Measurements from ENCODE around the gene LRRC74A. TPM values are rescaled to one million over a fixed set of nuclear protein-coding genes. Genes with fewer than 3 reads are reported as not detected.

The LRRC74A gene
- total RNA-seq, 2 donors from 2014 or later, result not detected

GRCh38 chr14:76812422-76813383 lies 13.5 kb upstream of the LRRC74A start, which contains the start of gene ANGEL1:
TSS of gene ANGEL1 (minus strand) at chr14:76812882. CDS start at chr14:76812827, 55 bp downstream.
- peaks cover 0 to 10% of the 10 kb centered on the region in 2 donors for H3K36me3 Mint-ChIP-seq (ENCODE audit: insufficient read depth in 2 of 2)
- peak within 1 kb of the TSS; percentile 94 to 95 for H3K4me3 Mint-ChIP-seq
- ATAC-seq (replicated peaks in 1 of 2) (peak; percentile 94 to 96), DNase-seq (peak; percentile 97 to 98)
- H3K27ac Mint-ChIP-seq, result peak within 1 kb of the TSS; percentile 61
- H3K4me1 Mint-ChIP-seq (ENCODE audit: low read depth), result peaks cover 40% of the 10 kb centered on the region
- no peaks in the 10 kb centered on the region for H3K27me3 Mint-ChIP-seq (ENCODE audit: low read depth)
- H3K9me3 Mint-ChIP-seq, result no peaks in the 10 kb centered on the region

- DNase-seq (no peak), ATAC-seq (replicated peaks in 1 of 2) (no peak)
- H3K27ac Mint-ChIP-seq, result no peak overlapping the region
- H3K4me1 Mint-ChIP-seq (ENCODE audit: low read depth), result peaks cover 21% of the 10 kb centered on the region
- H3K4me3 Mint-ChIP-seq, result no peak overlapping the region
- peaks cover 0 to 1% of the 10 kb centered on the region in 2 donors for H3K36me3 Mint-ChIP-seq (ENCODE audit: insufficient read depth in 2 of 2)
- H3K27me3 Mint-ChIP-seq (ENCODE audit: low read depth), result peaks cover 7% of the 10 kb centered on the region
- no peaks in the 10 kb centered on the region for H3K9me3 Mint-ChIP-seq
Measured at GRCh38 chr14:76814726-76815645, 11.2 kb upstream of the LRRC74A start.

- Mint-ChIP-seq H3K27ac (no peak overlapping the region), H3K4me1 (ENCODE audit: low read depth) (no peaks in the 10 kb centered on the region), H3K4me3 (no peak overlapping the region), H3K36me3 (ENCODE audit: insufficient read depth in 2 of 2) (no peaks in the 10 kb centered on the region), H3K27me3 (ENCODE audit: low read depth) (peaks cover 13% of the 10 kb centered on the region), H3K9me3 (no peaks in the 10 kb centered on the region)
- DNase-seq, result no peak
- no peak for ATAC-seq (replicated peaks in 1 of 2)
Measured at GRCh38 chr14:76820700-76821099, 5.5 kb upstream of the LRRC74A start.

- H3K4me1 Mint-ChIP-seq (ENCODE audit: low read depth), result no peaks in the 10 kb centered on the region
- ATAC-seq (replicated peaks in 1 of 2), result no peak
- H3K36me3 Mint-ChIP-seq (ENCODE audit: insufficient read depth in 2 of 2), result no peaks in the 10 kb centered on the region
- no peak overlapping the region for H3K4me3 Mint-ChIP-seq
- no peak for DNase-seq
- no peaks in the 10 kb centered on the region for H3K27me3 Mint-ChIP-seq (ENCODE audit: low read depth)
- no peak overlapping the region for H3K27ac Mint-ChIP-seq
- H3K9me3 Mint-ChIP-seq, result no peaks in the 10 kb centered on the region
Measured at GRCh38 chr14:76827696-76828296, 1.6 kb downstream of the LRRC74A start.

- Mint-ChIP-seq H3K4me1 (ENCODE audit: low read depth) (no peaks in the 10 kb centered on the region), H3K36me3 (ENCODE audit: insufficient read depth in 2 of 2) (no peaks in the 10 kb centered on the region), H3K27ac (no peak overlapping the region), H3K4me3 (no peak overlapping the region), H3K9me3 (no peaks in the 10 kb centered on the region), H3K27me3 (ENCODE audit: low read depth) (no peaks in the 10 kb centered on the region)
- no peak for ATAC-seq (replicated peaks in 1 of 2)
- DNase-seq, result no peak
Measured at GRCh38 chr14:76828339-76829012, 2.3 kb downstream of the LRRC74A start.

GRCh38 chr14:76829013-76829365 lies 2.8 kb downstream of the LRRC74A start:
- no peaks in the 10 kb centered on the region for H3K27me3 Mint-ChIP-seq (ENCODE audit: low read depth)
- no peaks in the 10 kb centered on the region for H3K9me3 Mint-ChIP-seq
- no peaks in the 10 kb centered on the region for H3K36me3 Mint-ChIP-seq (ENCODE audit: insufficient read depth in 2 of 2)
- no peak for DNase-seq
- no peaks in the 10 kb centered on the region for H3K4me1 Mint-ChIP-seq (ENCODE audit: low read depth)
- ATAC-seq (replicated peaks in 1 of 2), result no peak
- H3K27ac Mint-ChIP-seq, result no peak overlapping the region
- H3K4me3 Mint-ChIP-seq, result no peak overlapping the region

- no peak overlapping the region for H3K27ac Mint-ChIP-seq
- H3K4me1 Mint-ChIP-seq (ENCODE audit: low read depth), result no peaks in the 10 kb centered on the region
- H3K9me3 Mint-ChIP-seq, result no peaks in the 10 kb centered on the region
- ATAC-seq (replicated peaks in 1 of 2) (no peak), DNase-seq (no peak)
- H3K27me3 Mint-ChIP-seq (ENCODE audit: low read depth), result no peaks in the 10 kb centered on the region
- no peaks in the 10 kb centered on the region for H3K36me3 Mint-ChIP-seq (ENCODE audit: insufficient read depth in 2 of 2)
- no peak overlapping the region for H3K4me3 Mint-ChIP-seq
Measured at GRCh38 chr14:76829650-76830421, 3.6 kb downstream of the LRRC74A start.

- DNase-seq (no peak), ATAC-seq (replicated peaks in 1 of 2) (no peak)
- no peaks in the 10 kb centered on the region for H3K36me3 Mint-ChIP-seq (ENCODE audit: insufficient read depth in 2 of 2)
- no peaks in the 10 kb centered on the region for H3K4me1 Mint-ChIP-seq (ENCODE audit: low read depth)
- H3K4me3 Mint-ChIP-seq, result no peak overlapping the region
- no peaks in the 10 kb centered on the region for H3K9me3 Mint-ChIP-seq
- no peaks in the 10 kb centered on the region for H3K27me3 Mint-ChIP-seq (ENCODE audit: low read depth)
- no peak overlapping the region for H3K27ac Mint-ChIP-seq
Measured at GRCh38 chr14:76830556-76830955, 4.3 kb downstream of the LRRC74A start.

- ATAC-seq (replicated peaks in 1 of 2) (no peak), DNase-seq (no peak)
- H3K4me1 Mint-ChIP-seq (ENCODE audit: low read depth), result no peaks in the 10 kb centered on the region
- no peaks in the 10 kb centered on the region for H3K36me3 Mint-ChIP-seq (ENCODE audit: insufficient read depth in 2 of 2)
- H3K27me3 Mint-ChIP-seq (ENCODE audit: low read depth), result no peaks in the 10 kb centered on the region
- no peaks in the 10 kb centered on the region for H3K9me3 Mint-ChIP-seq
- no peak overlapping the region for H3K4me3 Mint-ChIP-seq
- H3K27ac Mint-ChIP-seq, result no peak overlapping the region
Measured at GRCh38 chr14:76832503-76832988, 6.3 kb downstream of the LRRC74A start.

GRCh38 chr14:76833011-76833410 lies 6.8 kb downstream of the LRRC74A start:
- H3K27me3 Mint-ChIP-seq (ENCODE audit: low read depth), result no peaks in the 10 kb centered on the region
- no peaks in the 10 kb centered on the region for H3K4me1 Mint-ChIP-seq (ENCODE audit: low read depth)
- H3K27ac Mint-ChIP-seq, result no peak overlapping the region
- ATAC-seq (replicated peaks in 1 of 2) (no peak), DNase-seq (no peak)
- no peak overlapping the region for H3K4me3 Mint-ChIP-seq
- no peaks in the 10 kb centered on the region for H3K36me3 Mint-ChIP-seq (ENCODE audit: insufficient read depth in 2 of 2)
- no peaks in the 10 kb centered on the region for H3K9me3 Mint-ChIP-seq

GRCh38 chr14:76834241-76834661 lies 8.0 kb downstream of the LRRC74A start:
- H3K4me1 Mint-ChIP-seq (ENCODE audit: low read depth), result no peaks in the 10 kb centered on the region
- H3K9me3 Mint-ChIP-seq, result no peaks in the 10 kb centered on the region
- H3K27ac Mint-ChIP-seq, result no peak overlapping the region
- no peak overlapping the region for H3K4me3 Mint-ChIP-seq
- ATAC-seq (replicated peaks in 1 of 2) (no peak), DNase-seq (no peak)
- H3K27me3 Mint-ChIP-seq (ENCODE audit: low read depth), result peaks cover 7% of the 10 kb centered on the region
- H3K36me3 Mint-ChIP-seq (ENCODE audit: insufficient read depth in 2 of 2), result no peaks in the 10 kb centered on the region

Data from activated T-cell treated with anti-CD3 and anti-CD28 coated beads, Interleukin-2, amount 50 U/mL, for 72 hours (primary cell).